HFFc6 (cell line): ENCODE measurements around the gene DTX1. TPM values are rescaled to one million over a fixed set of nuclear protein-coding genes. Genes with fewer than 3 reads are reported as not detected.

Experiments used
- DNase-seq: peaks from one replicate; pipeline ENCODE4 v3.0.0-alpha.2; 2018
- H3K27ac Mint-ChIP-seq: 2 replicates; pipeline ENCODE4 v1.8.0; 2020; ENCODE audit warnings: mild to moderate bottlenecking, mixed read lengths
- H3K27me3 Mint-ChIP-seq: 2 replicates; pipeline ENCODE4 v1.8.0; 2021; ENCODE audit warnings: mild to moderate bottlenecking, moderate library complexity, mixed read lengths; ENCODE audit not compliant: insufficient read depth
- H3K36me3 Mint-ChIP-seq: 2 replicates; pipeline ENCODE4 v1.8.0; 2021; ENCODE audit warnings: low read depth, mixed read lengths
- H3K4me1 Mint-ChIP-seq: 2 replicates; pipeline ENCODE4 v1.8.0; 2020; ENCODE audit warnings: low read depth, mixed read lengths
- H3K4me3 Mint-ChIP-seq: 2 replicates; pipeline ENCODE4 v1.8.0; 2020; ENCODE audit warnings: mild to moderate bottlenecking, moderate library complexity, mixed read lengths
- H3K9me3 Mint-ChIP-seq: 2 replicates; pipeline ENCODE4 v1.8.0; 2020; ENCODE audit warnings: mild to moderate bottlenecking, mixed read lengths
- total RNA-seq, 6 experiments: library from RNA; stranded (reverse); fragmentation: NEBNext Ultra II Directional; extraction: Animal tissue kit (Norgen Biotek cat#: 25700); gene quantifications; 2 replicates in 1 of 6; 3 replicates in 5 of 6; pipeline ENCODE4 v1.2.3, GENCODE V29; 2021
- TF ChIP-seq, protein P1 (sequence below): fragments of 200-600 bp; sonication (generic); IDR thresholded peaks from 2 replicates; pipeline ENCODE4 v1.5.0; 2021; ENCODE audit warnings: antibody characterized with exemption, mild to moderate bottlenecking

Gene DTX1
- total RNA-seq, 6 experiments from 2014 or later = not detected

DNA sequence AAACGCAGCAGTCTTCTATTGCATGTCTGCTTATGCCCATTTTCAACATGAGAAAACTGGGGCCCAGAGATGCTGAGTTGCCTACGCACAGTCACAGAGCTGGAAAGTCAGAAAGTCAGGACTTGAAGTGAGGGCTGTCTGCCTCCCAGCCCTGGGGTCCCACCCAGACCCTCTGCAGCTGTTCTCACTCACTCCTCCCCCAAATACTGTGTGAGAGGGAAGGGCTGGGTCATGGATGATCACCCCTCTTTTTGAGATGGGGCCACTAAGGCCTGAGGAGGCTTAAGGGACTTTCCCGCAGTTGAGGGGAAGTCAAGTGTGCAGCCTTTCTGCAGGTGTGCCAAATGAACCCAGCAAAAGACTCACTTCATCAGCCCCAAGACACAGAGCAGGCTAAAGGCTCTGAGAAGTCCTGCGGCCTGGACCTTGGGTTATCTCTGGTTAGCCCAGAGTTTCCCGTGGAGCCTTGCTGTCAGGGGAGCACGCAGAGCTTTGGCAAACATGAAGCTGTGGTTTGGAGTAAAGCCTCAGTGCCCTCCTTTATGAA, 18.7 kb downstream of the DTX1 start:
- Mint-ChIP-seq H3K4me3 (no peak overlapping the region), H3K27ac (no peak overlapping the region), H3K36me3 (no peaks in the 10 kb centered on the region), H3K9me3 (no peaks in the 10 kb centered on the region), H3K27me3 (peaks cover 23% of the 10 kb centered on the region), H3K4me1 (peaks cover 7% of the 10 kb centered on the region)
- DNase-seq = no peak
- TF ChIP-seq, protein P1, sequence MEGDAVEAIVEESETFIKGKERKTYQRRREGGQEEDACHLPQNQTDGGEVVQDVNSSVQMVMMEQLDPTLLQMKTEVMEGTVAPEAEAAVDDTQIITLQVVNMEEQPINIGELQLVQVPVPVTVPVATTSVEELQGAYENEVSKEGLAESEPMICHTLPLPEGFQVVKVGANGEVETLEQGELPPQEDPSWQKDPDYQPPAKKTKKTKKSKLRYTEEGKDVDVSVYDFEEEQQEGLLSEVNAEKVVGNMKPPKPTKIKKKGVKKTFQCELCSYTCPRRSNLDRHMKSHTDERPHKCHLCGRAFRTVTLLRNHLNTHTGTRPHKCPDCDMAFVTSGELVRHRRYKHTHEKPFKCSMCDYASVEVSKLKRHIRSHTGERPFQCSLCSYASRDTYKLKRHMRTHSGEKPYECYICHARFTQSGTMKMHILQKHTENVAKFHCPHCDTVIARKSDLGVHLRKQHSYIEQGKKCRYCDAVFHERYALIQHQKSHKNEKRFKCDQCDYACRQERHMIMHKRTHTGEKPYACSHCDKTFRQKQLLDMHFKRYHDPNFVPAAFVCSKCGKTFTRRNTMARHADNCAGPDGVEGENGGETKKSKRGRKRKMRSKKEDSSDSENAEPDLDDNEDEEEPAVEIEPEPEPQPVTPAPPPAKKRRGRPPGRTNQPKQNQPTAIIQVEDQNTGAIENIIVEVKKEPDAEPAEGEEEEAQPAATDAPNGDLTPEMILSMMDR = no peak

DNA sequence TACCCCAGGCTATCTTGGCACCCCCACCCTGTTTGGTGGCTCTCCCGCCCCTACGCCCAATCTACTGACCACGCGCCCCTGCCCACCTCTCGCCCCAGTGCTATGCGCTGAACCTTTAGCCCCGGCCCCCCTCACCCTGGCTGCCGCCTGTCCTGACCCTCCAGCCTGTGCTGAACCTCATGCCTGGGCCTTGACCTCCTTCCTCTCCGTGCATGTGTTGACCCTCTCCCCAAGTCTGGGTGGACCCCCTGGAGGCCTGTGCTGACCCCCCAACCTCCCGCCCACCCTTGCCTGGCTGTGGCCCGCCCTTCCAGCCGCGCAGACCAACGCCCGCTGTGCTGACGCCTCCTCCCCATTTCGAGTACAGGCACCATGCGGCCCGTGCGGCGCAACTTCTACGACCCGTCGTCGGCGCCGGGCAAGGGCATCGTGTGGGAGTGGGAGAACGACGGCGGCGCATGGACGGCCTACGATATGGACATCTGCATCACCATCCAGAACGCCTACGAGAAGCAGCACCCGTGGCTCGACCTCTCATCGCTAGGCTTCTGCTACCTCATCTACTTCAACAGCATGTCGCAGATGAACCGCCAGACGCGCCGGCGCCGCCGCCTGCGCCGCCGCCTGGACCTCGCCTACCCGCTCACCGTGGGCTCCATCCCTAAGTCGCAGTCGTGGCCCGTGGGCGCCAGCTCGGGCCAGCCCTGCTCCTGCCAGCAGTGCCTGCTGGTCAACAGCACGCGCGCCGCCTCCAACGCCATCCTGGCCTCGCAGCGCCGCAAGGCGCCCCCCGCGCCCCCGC, 20.7 kb downstream of the DTX1 start:
- H3K36me3 Mint-ChIP-seq = no peaks in the 10 kb centered on the region
- TF ChIP-seq, protein P1 = no peak
- H3K9me3 Mint-ChIP-seq = no peaks in the 10 kb centered on the region
- no peak overlapping the region for H3K4me3 Mint-ChIP-seq
- no peak overlapping the region for H3K27ac Mint-ChIP-seq
- DNase-seq = no peak
- peaks cover 2% of the 10 kb centered on the region for H3K4me1 Mint-ChIP-seq
- peaks cover 29% of the 10 kb centered on the region for H3K27me3 Mint-ChIP-seq

DNA sequence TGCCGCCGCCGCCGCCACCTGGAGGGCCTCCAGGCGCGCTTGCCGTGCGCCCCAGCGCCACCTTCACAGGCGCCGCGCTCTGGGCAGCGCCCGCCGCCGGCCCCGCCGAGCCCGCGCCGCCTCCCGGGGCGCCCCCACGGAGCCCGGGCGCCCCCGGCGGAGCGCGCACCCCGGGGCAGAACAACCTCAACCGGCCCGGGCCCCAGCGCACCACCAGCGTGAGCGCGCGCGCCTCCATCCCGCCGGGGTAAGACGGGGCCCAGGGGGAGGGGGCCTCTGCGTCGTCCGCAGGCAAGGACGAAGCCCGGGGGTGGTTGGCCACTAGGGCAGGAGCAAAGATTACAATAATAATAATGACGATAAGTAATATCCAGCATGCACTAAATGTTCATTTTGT, 21.3 kb downstream of the DTX1 start:
- H3K27me3 Mint-ChIP-seq = peaks cover 32% of the 10 kb centered on the region
- H3K4me1 Mint-ChIP-seq = no peaks in the 10 kb centered on the region
- H3K36me3 Mint-ChIP-seq = no peaks in the 10 kb centered on the region
- H3K9me3 Mint-ChIP-seq = no peaks in the 10 kb centered on the region
- no peak for DNase-seq
- no peak overlapping the region for H3K27ac Mint-ChIP-seq
- TF ChIP-seq, protein P1 = no peak
- no peak overlapping the region for H3K4me3 Mint-ChIP-seq

DNA sequence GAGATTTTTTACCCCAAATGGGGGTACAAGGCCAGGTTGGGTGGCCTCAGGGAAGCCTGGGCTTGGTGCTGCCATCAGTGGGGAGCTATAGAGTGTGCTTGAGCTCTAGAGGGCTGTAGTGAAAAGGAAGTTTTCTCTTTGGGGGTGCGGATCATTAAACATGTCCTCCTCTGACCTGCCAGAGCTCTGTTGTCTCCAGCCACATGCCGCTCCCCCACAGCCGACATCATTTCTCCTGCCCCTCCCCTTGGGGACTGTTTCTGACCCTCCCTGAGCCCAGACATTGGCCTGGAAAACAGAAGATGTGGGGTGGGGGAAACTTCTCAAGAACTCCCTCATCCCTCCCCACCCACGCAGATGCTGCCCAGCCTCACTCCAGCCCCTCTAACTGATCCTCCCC, 25.3 kb downstream of the DTX1 start:
- H3K9me3 Mint-ChIP-seq = no peaks in the 10 kb centered on the region
- H3K27ac Mint-ChIP-seq = no peak overlapping the region
- H3K4me3 Mint-ChIP-seq = no peak overlapping the region
- H3K4me1 Mint-ChIP-seq = no peaks in the 10 kb centered on the region
- DNase-seq = no peak
- no peaks in the 10 kb centered on the region for H3K36me3 Mint-ChIP-seq
- peaks cover 39% of the 10 kb centered on the region for H3K27me3 Mint-ChIP-seq
- TF ChIP-seq, protein P1 = no peak

DNA sequence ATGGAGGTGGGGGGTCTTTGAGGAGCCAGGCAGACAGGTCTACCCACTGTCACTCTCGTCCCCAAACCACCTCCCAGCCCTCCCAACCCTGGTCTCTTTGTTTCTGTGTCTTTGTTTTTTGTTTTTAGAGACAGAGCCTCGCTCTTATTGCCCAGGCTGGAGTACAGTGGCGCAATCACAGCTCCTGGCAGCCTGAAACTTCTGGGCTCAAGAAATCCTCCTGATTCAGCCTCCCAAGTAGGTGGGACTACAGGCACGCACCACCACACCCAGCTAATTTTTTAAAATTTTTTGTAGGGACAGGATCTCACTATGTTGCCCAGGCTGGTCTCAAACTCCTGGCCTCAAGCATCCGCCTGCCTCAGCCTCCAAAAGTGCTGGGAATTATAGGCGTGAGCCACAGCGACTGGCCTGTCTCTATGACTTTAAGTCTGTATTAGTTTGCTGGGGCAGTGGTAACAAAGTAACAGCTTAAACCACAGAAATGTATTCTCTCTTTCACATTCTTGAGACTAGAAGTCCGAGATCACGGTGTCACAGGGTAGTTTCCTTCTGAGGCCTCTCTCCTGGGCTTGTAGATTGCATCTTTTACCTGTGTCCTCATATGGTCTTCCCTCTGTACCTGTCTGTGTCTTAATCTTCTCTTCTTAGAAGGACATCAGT, 26.1 kb downstream of the DTX1 start:
- Mint-ChIP-seq H3K4me1 (no peaks in the 10 kb centered on the region), H3K36me3 (no peaks in the 10 kb centered on the region), H3K9me3 (no peaks in the 10 kb centered on the region), H3K4me3 (no peak overlapping the region), H3K27ac (no peak overlapping the region), H3K27me3 (peaks cover 39% of the 10 kb centered on the region)
- DNase-seq = no peak
- TF ChIP-seq, protein P1 = no peak
